ENCODE results near the gene CWC22.

CWC22 gene

GRCh38 chr2:180033993-180034894 lies 27.1 kb upstream of the CWC22 start:
- no peaks in the 10 kb centered on the region for H3K79me2 ChIP-seq
- no peak overlapping the region for H3K4me2 ChIP-seq (ENCODE audit: low read length)
- H2AFZ ChIP-seq = no peak overlapping the region
- no peak for TF ChIP-seq CTCF (IDR thresholded peaks at IDR 0.05)
- no peaks in the 10 kb centered on the region for H3K9me3 ChIP-seq (ENCODE audit: control insufficient read depth, low read length)
- H3K4me1 ChIP-seq = no peaks in the 10 kb centered on the region
- no peak overlapping the region for H3K9ac ChIP-seq
- H3K36me3 ChIP-seq (ENCODE audit: control insufficient read depth, insufficient read depth, low read length) = no peaks in the 10 kb centered on the region
- no peaks in the 10 kb centered on the region for H3K27me3 ChIP-seq (ENCODE audit: control insufficient read depth, insufficient read depth, low read length)
- H3K27ac ChIP-seq = no peak overlapping the region
- no peak overlapping the region for H3K4me3 ChIP-seq (ENCODE audit: low read depth, low read length)

- no peak for TF ChIP-seq CTCF (IDR thresholded peaks at IDR 0.05)
- H3K27ac ChIP-seq = no peak overlapping the region
- no peaks in the 10 kb centered on the region for H3K79me2 ChIP-seq
- H3K4me3 ChIP-seq (ENCODE audit: low read depth, low read length) = no peak overlapping the region
- no peak overlapping the region for H2AFZ ChIP-seq
- H3K9ac ChIP-seq = no peak overlapping the region
- H3K27me3 ChIP-seq (ENCODE audit: control insufficient read depth, insufficient read depth, low read length) = no peaks in the 10 kb centered on the region
- H3K4me2 ChIP-seq (ENCODE audit: low read length) = no peak overlapping the region
- H3K36me3 ChIP-seq (ENCODE audit: control insufficient read depth, insufficient read depth, low read length) = no peaks in the 10 kb centered on the region
- H3K4me1 ChIP-seq = no peaks in the 10 kb centered on the region
- H3K9me3 ChIP-seq (ENCODE audit: control insufficient read depth, low read length) = no peaks in the 10 kb centered on the region
Observed at GRCh38 chr2:180029575-180029974, 22.5 kb upstream of the CWC22 start.

- Histone ChIP-seq H3K4me1 (no peaks in the 10 kb centered on the region), H3K27me3 (ENCODE audit: control insufficient read depth, insufficient read depth, low read length) (no peaks in the 10 kb centered on the region), H3K27ac (no peak overlapping the region), H3K36me3 (ENCODE audit: control insufficient read depth, insufficient read depth, low read length) (no peaks in the 10 kb centered on the region), H2AFZ (no peak overlapping the region), H3K4me3 (ENCODE audit: low read depth, low read length) (no peak overlapping the region), H3K4me2 (ENCODE audit: low read length) (no peak overlapping the region), H3K79me2 (no peaks in the 10 kb centered on the region), H3K9ac (no peak overlapping the region), H3K9me3 (ENCODE audit: control insufficient read depth, low read length) (no peaks in the 10 kb centered on the region)
- TF ChIP-seq CTCF (IDR thresholded peaks at IDR 0.05) = no peak
Observed at GRCh38 chr2:180021850-180022249, 14.8 kb upstream of the CWC22 start.

- H3K9ac ChIP-seq = no peak overlapping the region
- no peaks in the 10 kb centered on the region for H3K9me3 ChIP-seq (ENCODE audit: control insufficient read depth, low read length)
- no peak for TF ChIP-seq CTCF (IDR thresholded peaks at IDR 0.05)
- H3K4me3 ChIP-seq (ENCODE audit: low read depth, low read length) = no peak overlapping the region
- H3K27ac ChIP-seq = no peak overlapping the region
- H3K4me1 ChIP-seq = no peaks in the 10 kb centered on the region
- no peak overlapping the region for H2AFZ ChIP-seq
- no peaks in the 10 kb centered on the region for H3K79me2 ChIP-seq
- no peak overlapping the region for H3K4me2 ChIP-seq (ENCODE audit: low read length)
- H3K27me3 ChIP-seq (ENCODE audit: control insufficient read depth, insufficient read depth, low read length) = no peaks in the 10 kb centered on the region
- H3K36me3 ChIP-seq (ENCODE audit: control insufficient read depth, insufficient read depth, low read length) = no peaks in the 10 kb centered on the region
Observed at GRCh38 chr2:180017784-180018183, 10.7 kb upstream of the CWC22 start.

- no peaks in the 10 kb centered on the region for H3K36me3 ChIP-seq (ENCODE audit: control insufficient read depth, insufficient read depth, low read length)
- no peak overlapping the region for H3K4me3 ChIP-seq (ENCODE audit: low read depth, low read length)
- H3K27me3 ChIP-seq (ENCODE audit: control insufficient read depth, insufficient read depth, low read length) = no peaks in the 10 kb centered on the region
- no peak for TF ChIP-seq CTCF (IDR thresholded peaks at IDR 0.05)
- no peaks in the 10 kb centered on the region for H3K79me2 ChIP-seq
- no peak overlapping the region for H3K9ac ChIP-seq
- no peak overlapping the region for H2AFZ ChIP-seq
- H3K9me3 ChIP-seq (ENCODE audit: control insufficient read depth, low read length) = no peaks in the 10 kb centered on the region
- H3K4me2 ChIP-seq (ENCODE audit: low read length) = no peak overlapping the region
- no peak overlapping the region for H3K27ac ChIP-seq
- H3K4me1 ChIP-seq = no peaks in the 10 kb centered on the region
Observed at GRCh38 chr2:180016937-180017336, 9.8 kb upstream of the CWC22 start.

Data from parathyroid adenoma (tissue), 2 donors.